Measurements from ENCODE around the gene RNPC3.
"Not testable (repeated sequence)": the region's sequence is repeated elsewhere in the genome, so short reads cannot be mapped to it uniquely, and the experiment has no call there.

Gene RNPC3

GRCh38 chr1:103560427-103560826, 34.9 kb downstream of the RNPC3 start:
- DNase-seq (ENCODE audit: low spot score): no peak

- DNase-seq (ENCODE audit: low spot score): not testable (repeated sequence)
Observed at GRCh38 chr1:103561124-103561523, 35.6 kb downstream of the RNPC3 start.

GRCh38 chr1:103561643-103562395, 36.3 kb downstream of the RNPC3 start:
- no peak for DNase-seq (ENCODE audit: low spot score)

- no peak for DNase-seq (ENCODE audit: low spot score)
Observed at GRCh38 chr1:103563056-103563455, 37.6 kb downstream of the RNPC3 start.

- no peak for DNase-seq (ENCODE audit: low spot score)
Observed at GRCh38 chr1:103569493-103569892, 44.0 kb downstream of the RNPC3 start.

GRCh38 chr1:103571289-103571688, 45.8 kb downstream of the RNPC3 start, which contains the start of gene AMY2B:
AMY2B (plus strand) TSS chr1:103571589; CDS start chr1:103571603, 14 bp downstream.
- not testable (repeated sequence) for DNase-seq (ENCODE audit: low spot score)

- DNase-seq (ENCODE audit: low spot score): no peak
Observed at GRCh38 chr1:103576065-103576464, 50.6 kb downstream of the RNPC3 start.

GRCh38 chr1:103576784-103577183, 51.3 kb downstream of the RNPC3 start:
- not testable (repeated sequence) for DNase-seq (ENCODE audit: low spot score)

GRCh38 chr1:103582464-103582863, 57.0 kb downstream of the RNPC3 start:
- no peak for DNase-seq (ENCODE audit: low spot score)

- no peak for DNase-seq (ENCODE audit: low spot score)
Observed at GRCh38 chr1:103583887-103584286, 58.4 kb downstream of the RNPC3 start.

- DNase-seq (ENCODE audit: low spot score): no peak
Observed at GRCh38 chr1:103584537-103584936, 59.0 kb downstream of the RNPC3 start.

- DNase-seq (ENCODE audit: low spot score): not testable (repeated sequence)
Observed at GRCh38 chr1:103602740-103603139, 77.2 kb downstream of the RNPC3 start.

Data from HuH-7 (cell line).